GM12891 (cell line): ENCODE data around the gene DOCK4.

Experiments used
- POLR2A ChIP-seq: IDR thresholded peaks from 2 replicates; pipeline ENCODE4 v1.6.1; 2011; ENCODE audit warnings: low read depth, low read length, control low read depth
- POLR2AphosphoS5 ChIP-seq: IDR thresholded peaks from 2 replicates; pipeline ENCODE4 v1.6.1; 2011; ENCODE audit warnings: low read depth, low read length, control low read depth
- POU2F2 ChIP-seq: IDR thresholded peaks from 2 replicates; pipeline ENCODE4 v1.6.1; 2011; ENCODE audit warnings: low read depth, mild to moderate bottlenecking, control low read depth, low read length, moderate library complexity
- TAF1 ChIP-seq: IDR thresholded peaks from 2 replicates; pipeline ENCODE4 v1.6.1; 2011; ENCODE audit warnings: low read depth, low read length, control low read depth

DNA sequence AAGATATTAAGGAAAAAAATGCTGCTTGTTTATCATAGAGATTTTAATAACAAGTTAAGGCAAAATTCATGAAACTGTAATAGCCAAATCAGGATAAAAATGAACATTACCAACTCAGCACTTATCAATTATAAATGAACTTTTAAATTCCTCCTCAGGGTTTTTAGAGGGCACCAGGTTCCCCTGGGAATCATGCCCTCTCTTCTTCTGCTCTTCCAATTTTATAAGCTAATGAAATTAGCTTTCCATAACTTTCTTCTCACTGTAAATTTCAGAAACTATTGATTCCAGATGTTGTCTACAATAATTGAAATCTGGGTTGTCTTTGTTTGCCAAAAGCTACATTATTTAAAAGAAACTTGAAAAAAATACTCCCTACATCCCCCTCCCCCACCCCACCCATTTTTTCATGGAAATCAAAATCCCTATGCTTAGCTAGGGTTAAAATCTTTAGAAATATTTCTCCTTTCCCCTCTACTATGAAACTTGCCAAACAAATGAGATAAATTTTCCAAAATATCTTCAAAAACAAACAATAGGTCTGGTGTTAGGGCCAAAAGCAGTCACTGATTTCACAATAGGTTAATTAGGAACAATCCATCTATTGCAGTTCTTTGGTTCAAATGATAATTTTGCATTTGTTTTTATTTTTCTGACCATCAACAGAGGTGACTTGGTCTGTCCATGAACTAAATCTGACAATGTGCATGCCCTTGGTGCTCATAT lies 187.7 kb downstream of the DOCK4 start:
- TF ChIP-seq POLR2A (no peak), POLR2AphosphoS5 (no peak), POU2F2 (no peak), TAF1 (no peak)
